HepG2 (cell line): Measurements from ENCODE around the gene HNRNPR. TPM values are rescaled to one million over a fixed set of nuclear protein-coding genes. Genes with fewer than 3 reads are reported as not detected.
A peak's percentile ranks its signal among the peaks of the same experiment; 100 is the strongest.

ENCODE experiments used
- ARID4A ChIP-seq: sonication (generic); formaldehyde crosslinking; IDR thresholded peaks from 2 replicates; pipeline ENCODE4 v1.5.0; 2020; ENCODE audit warnings: mild to moderate bottlenecking, missing genetic modification reagents, borderline replicate concordance
- BHLHE40 ChIP-seq: IDR thresholded peaks from 2 replicates; pipeline ENCODE4 v1.6.1; 2011; ENCODE audit warnings: low read length, improper control_type of control experiment
- ETS1 ChIP-seq: sonication (generic); formaldehyde crosslinking; IDR thresholded peaks from 2 replicates; pipeline ENCODE4 v1.4.0; 2020; ENCODE audit warnings: missing genetic modification reagents
- HES4 ChIP-seq: sonication (generic); formaldehyde crosslinking; IDR thresholded peaks from 2 replicates; pipeline ENCODE4 v1.9.0; 2021; ENCODE audit warnings: mild to moderate bottlenecking, missing genetic modification reagents, borderline replicate concordance
- KAT7 ChIP-seq: IDR thresholded peaks from 2 replicates; pipeline ENCODE4 v1.6.1; 2018; ENCODE audit warnings: borderline replicate concordance, missing compliant biosample characterization
- KDM5B ChIP-seq: sonication (generic); formaldehyde crosslinking; IDR thresholded peaks from 2 replicates; pipeline ENCODE4 v1.4.0; 2020; ENCODE audit warnings: missing genetic modification reagents, mild to moderate bottlenecking, borderline replicate concordance
- MXD4 ChIP-seq: IDR thresholded peaks from 2 replicates; pipeline ENCODE4 v1.6.1; 2016; ENCODE audit warnings: mild to moderate bottlenecking, missing biosample characterization, missing genetic modification reagents
- NFYB ChIP-seq: sonication (generic); formaldehyde crosslinking; IDR thresholded peaks from 2 replicates; pipeline ENCODE4 v1.4.0; 2020; ENCODE audit warnings: missing genetic modification reagents
- PRMT3 ChIP-seq: sonication (generic); formaldehyde crosslinking; IDR thresholded peaks from 2 replicates; pipeline ENCODE4 v1.8.1; 2022; ENCODE audit warnings: low read depth, mild to moderate bottlenecking, moderate library complexity, missing genetic modification reagents, borderline replicate concordance
- RARA ChIP-seq: IDR thresholded peaks from 2 replicates; pipeline ENCODE4 v1.6.1; 2016; ENCODE audit warnings: missing genetic modification reagents, missing compliant biosample characterization
- RFX3 ChIP-seq: IDR thresholded peaks from 2 replicates; pipeline ENCODE4 v1.6.1; 2016; ENCODE audit warnings: missing biosample characterization, missing genetic modification reagents
- TBP ChIP-seq: sonication (generic); formaldehyde crosslinking; IDR thresholded peaks from 2 replicates; pipeline ENCODE4 v1.5.0; 2020; ENCODE audit warnings: missing genetic modification reagents
- ZBTB38 ChIP-seq: sonication (generic); formaldehyde crosslinking; IDR thresholded peaks from 2 replicates; pipeline ENCODE4 v1.5.1; 2020; ENCODE audit warnings: mild to moderate bottlenecking, missing genetic modification reagents
- ZBTB39 ChIP-seq: sonication (generic); formaldehyde crosslinking; IDR thresholded peaks from 2 replicates; pipeline ENCODE4 v1.5.0; 2020; ENCODE audit warnings: missing genetic modification reagents
- ZFP90 ChIP-seq: sonication (generic); formaldehyde crosslinking; IDR thresholded peaks from 2 replicates; pipeline ENCODE4 v1.8.0; 2022; ENCODE audit warnings: missing genetic modification reagents, mild to moderate bottlenecking, inconsistent platforms, borderline replicate concordance
- ZFY ChIP-seq: sonication (generic); formaldehyde crosslinking; IDR thresholded peaks from 2 replicates; pipeline ENCODE4 v1.4.0; 2020; ENCODE audit warnings: missing genetic modification reagents
- ZKSCAN5 ChIP-seq: sonication (generic); formaldehyde crosslinking; IDR thresholded peaks from 2 replicates; pipeline ENCODE4 v1.5.1; 2020; ENCODE audit warnings: mild to moderate bottlenecking, missing genetic modification reagents
- ZNF333 ChIP-seq: sonication (generic); formaldehyde crosslinking; IDR thresholded peaks from 2 replicates; pipeline ENCODE4 v1.4.0; 2020; ENCODE audit warnings: mild to moderate bottlenecking, missing genetic modification reagents, borderline replicate concordance
- ZNF567 ChIP-seq: sonication (generic); formaldehyde crosslinking; IDR thresholded peaks from 2 replicates; pipeline ENCODE4 v1.8.1; 2023; ENCODE audit warnings: mild to moderate bottlenecking, missing genetic modification reagents, borderline replicate concordance
- ZNF678 ChIP-seq: sonication (generic); formaldehyde crosslinking; IDR thresholded peaks from 2 replicates; pipeline ENCODE4 v1.4.0; 2020; ENCODE audit warnings: mild to moderate bottlenecking, missing genetic modification reagents
- ZNF709 ChIP-seq: sonication (generic); formaldehyde crosslinking; IDR thresholded peaks from 2 replicates; pipeline ENCODE4 v1.5.0; 2020; ENCODE audit warnings: mild to moderate bottlenecking, missing genetic modification reagents
- ZNF839 ChIP-seq: sonication (generic); formaldehyde crosslinking; IDR thresholded peaks from 2 replicates; pipeline ENCODE4 v1.4.0; 2020; ENCODE audit warnings: missing genetic modification reagents, mild to moderate bottlenecking, borderline replicate concordance
- polyA plus RNA-seq, 8 experiments: library from polyadenylated mRNA; depleted of rRNA in 3 of 8; stranded (reverse) in 7 of 8; unstranded in 1 of 8; fragments of >200 nt; fragmentation: Illumina TruSeq in 4 of 8; extraction: Trizol in 4 of 8; gene quantifications; 2 replicates each; pipeline versions ENCODE4 v1.2.1 to v1.2.3, GENCODE V29; 2011 to 2016; ENCODE audit warnings: low read depth in 4 of 8, missing spikeins in 1 of 8, mixed read lengths in 1 of 8; ENCODE audit not compliant: insufficient read depth in 1 of 8
- total RNA-seq, 5 experiments: library from RNA; depleted of rRNA; stranded (reverse); fragments of >200 nt; fragmentation: Illumina TruSeq; extraction: Trizol; gene quantifications; 2 replicates each; pipeline ENCODE4 v1.2.3, GENCODE V29; 2016; ENCODE audit warnings: low read depth in 1 of 5

The HNRNPR gene
- total and polyA plus RNA-seq, 2 of the 13 experiments (the other 11 are each of a cell fraction or from before 2014, with no cell fraction given), result 133 to 216 TPM

GRCh38 chr1:23344111-23344986 lies at the start of gene HNRNPR (continued):
- TF ChIP-seq ZFY (CRISPR knock-in tag), result peak; percentile 76
- TF ChIP-seq HES4, result peak; percentile 79; the same call in 1 of the 2 replicates
- peak; percentile 75 for TF ChIP-seq ZBTB38 (CRISPR knock-in tag)
- TF ChIP-seq ZNF709 (CRISPR knock-in tag), result 0 out of 2 replicates have a peak, but pooled peaks have one; percentile 86
- TF ChIP-seq ZFP90 (CRISPR knock-in tag), result no peak
- TF ChIP-seq ZNF567 (CRISPR knock-in tag), result peak; percentile 62; the same call in 1 of the 2 replicates
- 0 out of 2 replicates have a peak, but pooled peaks have one; percentile 25 for TF ChIP-seq ZBTB39
- TF ChIP-seq KDM5B (CRISPR knock-in tag), result peak; percentile 88
- no peak for TF ChIP-seq ZNF333 (CRISPR knock-in tag)
- TF ChIP-seq RFX3, result no peak
- TF ChIP-seq TBP (CRISPR knock-in tag), result no peak
- TF ChIP-seq KAT7 (CRISPR knock-in tag), result no peak
- TF ChIP-seq NFYB (CRISPR knock-in tag), result peak; percentile 93
- TF ChIP-seq ARID4A, result peak; percentile 82; the same call in 1 of the 2 replicates
- TF ChIP-seq ETS1, result no peak
- peak; percentile 20; the same call in 1 of the 2 replicates for TF ChIP-seq RARA (CRISPR knock-in tag)
- TF ChIP-seq MXD4 (CRISPR knock-in tag), result peak; percentile 79
- no peak for TF ChIP-seq PRMT3
- no peak for TF ChIP-seq ZKSCAN5 (CRISPR knock-in tag)
- peak; percentile 38; the same call in 1 of the 2 replicates for TF ChIP-seq BHLHE40
- TF ChIP-seq ZNF839 (CRISPR knock-in tag), result 0 out of 2 replicates have a peak, but pooled peaks have one; percentile 32
- no peak for TF ChIP-seq ZNF678 (CRISPR knock-in tag)
